ENCODE measurements around the gene ARF5. TPM values are rescaled to one million over a fixed set of nuclear protein-coding genes. Genes with fewer than 3 reads are reported as not detected.

Gene ARF5
- total and polyA plus RNA-seq, 2 of the 8 experiments (the other 6 are each of a cell fraction or from before 2014, with no cell fraction given): 154 to 579 TPM

Other genes with a start within 250 kb of the ARF5 start
- 5.5 and 6.5 TPM in 2 replicates for gene ZNF800, start 195.7 kb upstream of the ARF5 start, total RNA-seq (2021; fragmentation: NEBNext Ultra II Directional; extraction: Animal tissue kit (Norgen Biotek cat#: 25700))
- 1.0 and 1.4 TPM in 2 replicates for gene ZNF800, start 195.7 kb upstream of the ARF5 start, polyA plus RNA-seq (2011; rRNA removed)
- gene GCC1, start 2.8 kb upstream of the ARF5 start, total RNA-seq (2021; fragmentation: NEBNext Ultra II Directional; extraction: Animal tissue kit (Norgen Biotek cat#: 25700)): 14.7 and 15.0 TPM in 2 replicates
- 3.3 and 4.6 TPM in 2 replicates for gene GCC1, start 2.8 kb upstream of the ARF5 start, polyA plus RNA-seq (2011; rRNA removed)
- 0.95 and 1.6 TPM in 2 replicates for gene FSCN3, start 5.3 kb downstream of the ARF5 start, total RNA-seq (2021; fragmentation: NEBNext Ultra II Directional; extraction: Animal tissue kit (Norgen Biotek cat#: 25700))
- gene FSCN3, start 5.3 kb downstream of the ARF5 start, polyA plus RNA-seq (2011; rRNA removed): 0.45 and 0.78 TPM in 2 replicates
- gene PAX4, start 29.7 kb downstream of the ARF5 start, total RNA-seq (2021; fragmentation: NEBNext Ultra II Directional; extraction: Animal tissue kit (Norgen Biotek cat#: 25700)): not detected in 2 replicates
- 0.11 and 0.20 TPM in 2 replicates for gene PAX4, start 29.7 kb downstream of the ARF5 start, polyA plus RNA-seq (2011; rRNA removed)
- 259 and 290 TPM in 2 replicates for gene SND1, start 63.8 kb downstream of the ARF5 start, total RNA-seq (2021; fragmentation: NEBNext Ultra II Directional; extraction: Animal tissue kit (Norgen Biotek cat#: 25700))
- gene SND1, start 63.8 kb downstream of the ARF5 start, polyA plus RNA-seq (2011; rRNA removed): 122 and 133 TPM in 2 replicates